Measurements from ENCODE around the gene CXCL14.

The CXCL14 gene

GRCh38 chr5:135578685-135579341 is at the start of gene CXCL14:
CXCL14 (minus strand) TSS chr5:135578991; CDS start chr5:135578778, 213 bp downstream.
- no peak within 1 kb of the TSS for H2AFZ ChIP-seq (ENCODE audit: low read depth, low read length)

DNA sequence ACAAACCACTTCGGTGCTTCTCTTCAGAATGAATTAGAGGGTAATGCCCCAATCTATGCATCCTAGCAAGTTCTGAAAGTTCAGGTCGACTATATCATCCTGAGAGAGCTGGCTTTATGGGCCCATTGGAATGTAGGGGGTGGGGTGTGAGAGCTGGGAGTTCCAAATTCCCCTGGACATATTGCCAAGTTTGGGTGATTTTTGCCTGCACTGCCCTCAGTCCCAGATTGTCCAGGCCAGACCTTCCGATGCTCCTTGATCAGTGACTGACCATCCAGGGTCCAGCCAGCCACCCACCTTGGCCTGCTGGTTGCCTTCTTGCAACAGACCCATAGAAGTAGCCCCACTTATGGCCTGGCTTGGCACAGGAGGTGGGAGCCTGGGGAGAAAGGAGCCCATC is 47.8 kb upstream of the CXCL14 start:
- TF ChIP-seq, protein P1, sequence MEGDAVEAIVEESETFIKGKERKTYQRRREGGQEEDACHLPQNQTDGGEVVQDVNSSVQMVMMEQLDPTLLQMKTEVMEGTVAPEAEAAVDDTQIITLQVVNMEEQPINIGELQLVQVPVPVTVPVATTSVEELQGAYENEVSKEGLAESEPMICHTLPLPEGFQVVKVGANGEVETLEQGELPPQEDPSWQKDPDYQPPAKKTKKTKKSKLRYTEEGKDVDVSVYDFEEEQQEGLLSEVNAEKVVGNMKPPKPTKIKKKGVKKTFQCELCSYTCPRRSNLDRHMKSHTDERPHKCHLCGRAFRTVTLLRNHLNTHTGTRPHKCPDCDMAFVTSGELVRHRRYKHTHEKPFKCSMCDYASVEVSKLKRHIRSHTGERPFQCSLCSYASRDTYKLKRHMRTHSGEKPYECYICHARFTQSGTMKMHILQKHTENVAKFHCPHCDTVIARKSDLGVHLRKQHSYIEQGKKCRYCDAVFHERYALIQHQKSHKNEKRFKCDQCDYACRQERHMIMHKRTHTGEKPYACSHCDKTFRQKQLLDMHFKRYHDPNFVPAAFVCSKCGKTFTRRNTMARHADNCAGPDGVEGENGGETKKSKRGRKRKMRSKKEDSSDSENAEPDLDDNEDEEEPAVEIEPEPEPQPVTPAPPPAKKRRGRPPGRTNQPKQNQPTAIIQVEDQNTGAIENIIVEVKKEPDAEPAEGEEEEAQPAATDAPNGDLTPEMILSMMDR (IDR thresholded peaks at IDR 0.05; ENCODE audit: borderline replicate concordance, extremely low read depth, low read length, poor library complexity, severe bottlenecking) = no peak

More at GRCh38 chr5:135578685-135579341, at the start of gene CXCL14:
- DNase-seq = no peak
- Histone ChIP-seq H3K4me3 (ENCODE audit: low read depth in 1 of 2, low read length in 2 of 2) (no peak within 1 kb of the TSS), H3K4me1 (ENCODE audit: insufficient read depth, low read length) (no peaks in the 10 kb centered on the region), H4K20me1 (ENCODE audit: insufficient read depth, low read length) (peaks cover 5% of the 10 kb centered on the region; the same call in 1 of the 2 replicates), H3K9ac (ENCODE audit: low read depth, low read length) (no peak within 1 kb of the TSS), H3K36me3 (ENCODE audit: insufficient read depth, low read length) (no peaks in the 10 kb centered on the region), H3K9me3 (ENCODE audit: insufficient read depth, low read length, severe bottlenecking) (no peaks in the 10 kb centered on the region), H3K79me2 (ENCODE audit: insufficient read depth, low read length) (no peaks in the 10 kb centered on the region), H3K27ac (ENCODE audit: low read length) (no peak within 1 kb of the TSS), H3K4me2 (ENCODE audit: insufficient read depth, low read length) (no peak within 1 kb of the TSS), H3K27me3 (ENCODE audit: insufficient read depth, low read length, poor library complexity) (peaks cover 11% of the 10 kb centered on the region)
- ATAC-seq (ENCODE audit: insufficient read depth, low read depth) = no peak
- TF ChIP-seq EZH2 (IDR thresholded peaks at IDR 0.05; ENCODE audit: borderline replicate concordance, low read depth, low read length, severe bottlenecking) = no peak
- TF ChIP-seq, protein P1 (IDR thresholded peaks at IDR 0.05; ENCODE audit: borderline replicate concordance, extremely low read depth, low read length, poor library complexity, severe bottlenecking) = no peak

GRCh38 chr5:135625961-135626360 is 47.2 kb upstream of the CXCL14 start:
- TF ChIP-seq, protein P1 (IDR thresholded peaks at IDR 0.05; ENCODE audit: borderline replicate concordance, extremely low read depth, low read length, poor library complexity, severe bottlenecking) = no peak
- no peak for TF ChIP-seq EZH2 (IDR thresholded peaks at IDR 0.05; ENCODE audit: borderline replicate concordance, low read depth, low read length, severe bottlenecking)

More for the DNA sequence above, 47.8 kb upstream of the CXCL14 start:
- Histone ChIP-seq H3K36me3 (ENCODE audit: insufficient read depth, low read length) (no peaks in the 10 kb centered on the region), H3K4me2 (ENCODE audit: insufficient read depth, low read length) (no peak overlapping the region), H4K20me1 (ENCODE audit: insufficient read depth, low read length) (no peaks in the 10 kb centered on the region), H3K4me1 (ENCODE audit: insufficient read depth, low read length) (no peaks in the 10 kb centered on the region), H3K9me3 (ENCODE audit: insufficient read depth, low read length, severe bottlenecking) (no peaks in the 10 kb centered on the region), H3K9ac (ENCODE audit: low read depth, low read length) (no peak overlapping the region), H3K4me3 (ENCODE audit: low read depth in 1 of 2, low read length in 2 of 2) (no peak overlapping the region), H3K79me2 (ENCODE audit: insufficient read depth, low read length) (no peaks in the 10 kb centered on the region), H2AFZ (ENCODE audit: low read depth, low read length) (no peak overlapping the region), H3K27ac (ENCODE audit: low read length) (no peak overlapping the region), H3K27me3 (ENCODE audit: insufficient read depth, low read length, poor library complexity) (peaks cover 16% of the 10 kb centered on the region)
- no peak for DNase-seq
- ATAC-seq (ENCODE audit: insufficient read depth, low read depth) = no peak

More at GRCh38 chr5:135625961-135626360, 47.2 kb upstream of the CXCL14 start:
- H3K4me1 ChIP-seq (ENCODE audit: insufficient read depth, low read length) = no peaks in the 10 kb centered on the region
- H3K27ac ChIP-seq (ENCODE audit: low read length) = no peak overlapping the region
- H3K79me2 ChIP-seq (ENCODE audit: insufficient read depth, low read length) = no peaks in the 10 kb centered on the region
- no peak overlapping the region for H2AFZ ChIP-seq (ENCODE audit: low read depth, low read length)
- no peak overlapping the region for H3K4me3 ChIP-seq (ENCODE audit: low read depth in 1 of 2, low read length in 2 of 2)
- H3K9ac ChIP-seq (ENCODE audit: low read depth, low read length) = no peak overlapping the region
- no peak for ATAC-seq (ENCODE audit: insufficient read depth, low read depth)
- no peak overlapping the region for H3K4me2 ChIP-seq (ENCODE audit: insufficient read depth, low read length)
- H3K36me3 ChIP-seq (ENCODE audit: insufficient read depth, low read length) = no peaks in the 10 kb centered on the region
- H4K20me1 ChIP-seq (ENCODE audit: insufficient read depth, low read length) = no peaks in the 10 kb centered on the region
- H3K27me3 ChIP-seq (ENCODE audit: insufficient read depth, low read length, poor library complexity) = peaks cover 16% of the 10 kb centered on the region
- DNase-seq = no peak
- no peaks in the 10 kb centered on the region for H3K9me3 ChIP-seq (ENCODE audit: insufficient read depth, low read length, severe bottlenecking)

All from DND-41 (cell line).